Measurements from ENCODE around the gene SLC4A3. TPM values are rescaled to one million over a fixed set of nuclear protein-coding genes. Genes with fewer than 3 reads are reported as not detected.

Gene SLC4A3
- total RNA-seq, 1 experiment from 2014 or later, result 5.0 TPM

- no peak for DNase-seq (ENCODE audit: low spot score)
- in situ Hi-C loops (cut with HindIII; ENCODE audit: low sequenced_read_pairs), result no loop called here
Measured at GRCh38 chr2:219629976-219630695, 2.7 kb downstream of the SLC4A3 start.

GRCh38 chr2:219630770-219631405, 3.5 kb downstream of the SLC4A3 start:
- in situ Hi-C loops (cut with HindIII; ENCODE audit: low sequenced_read_pairs), result no loop called here
- no peak for DNase-seq (ENCODE audit: low spot score)

- no peak for DNase-seq (ENCODE audit: low spot score)
- in situ Hi-C loops (cut with HindIII; ENCODE audit: low sequenced_read_pairs), result no loop called here
Measured at GRCh38 chr2:219631406-219631891, 4.0 kb downstream of the SLC4A3 start.

- DNase-seq (ENCODE audit: low spot score), result no peak
- in situ Hi-C loops (cut with HindIII; ENCODE audit: low sequenced_read_pairs), result no loop called here
Measured at GRCh38 chr2:219631904-219632759, 4.7 kb downstream of the SLC4A3 start.

GRCh38 chr2:219632760-219633105, 5.3 kb downstream of the SLC4A3 start:
- in situ Hi-C loops (cut with HindIII; ENCODE audit: low sequenced_read_pairs), result no loop called here
- DNase-seq (ENCODE audit: low spot score), result no peak

- DNase-seq (ENCODE audit: low spot score), result no peak
Measured at GRCh38 chr2:219633276-219634065, 6.0 kb downstream of the SLC4A3 start.

GRCh38 chr2:219634171-219634940, 6.9 kb downstream of the SLC4A3 start:
- no peak for DNase-seq (ENCODE audit: low spot score)
- in situ Hi-C loops (cut with HindIII; ENCODE audit: low sequenced_read_pairs), result no loop called here

More at GRCh38 chr2:219633276-219634065, 6.0 kb downstream of the SLC4A3 start:
- in situ Hi-C loops (cut with HindIII; ENCODE audit: low sequenced_read_pairs), result no loop called here

- in situ Hi-C loops (cut with HindIII; ENCODE audit: low sequenced_read_pairs), result no loop called here
- no peak for DNase-seq (ENCODE audit: low spot score)
Measured at GRCh38 chr2:219634951-219635751, 7.7 kb downstream of the SLC4A3 start.

GRCh38 chr2:219636144-219636915, 8.9 kb downstream of the SLC4A3 start:
- no peak for DNase-seq (ENCODE audit: low spot score)
- in situ Hi-C loops (cut with HindIII; ENCODE audit: low sequenced_read_pairs), result no loop called here

- in situ Hi-C loops (cut with HindIII; ENCODE audit: low sequenced_read_pairs), result no loop called here
- no peak for DNase-seq (ENCODE audit: low spot score)
Measured at GRCh38 chr2:219636941-219637841, 9.8 kb downstream of the SLC4A3 start.

GRCh38 chr2:219637842-219638185, 10.4 kb downstream of the SLC4A3 start:
- in situ Hi-C loops (cut with HindIII; ENCODE audit: low sequenced_read_pairs), result no loop called here
- no peak for DNase-seq (ENCODE audit: low spot score)

GRCh38 chr2:219638217-219638947, 11.0 kb downstream of the SLC4A3 start:
- in situ Hi-C loops (cut with HindIII; ENCODE audit: low sequenced_read_pairs), result no loop called here
- DNase-seq (ENCODE audit: low spot score), result no peak

GRCh38 chr2:219638948-219639755, 11.7 kb downstream of the SLC4A3 start:
- in situ Hi-C loops (cut with HindIII; ENCODE audit: low sequenced_read_pairs), result no loop called here
- no peak for DNase-seq (ENCODE audit: low spot score)

- no peak for DNase-seq (ENCODE audit: low spot score)
- in situ Hi-C loops (cut with HindIII; ENCODE audit: low sequenced_read_pairs), result no loop called here
Measured at GRCh38 chr2:219641390-219642068, 14.1 kb downstream of the SLC4A3 start.
